RKO (cell line): ENCODE data around the gene C14orf132.

Experiments
- DNase-seq: peaks from one replicate; pipeline ENCODE4 v3.0.0-alpha.2; 2016; ENCODE audit warnings: low spot score

Gene C14orf132

DNA sequence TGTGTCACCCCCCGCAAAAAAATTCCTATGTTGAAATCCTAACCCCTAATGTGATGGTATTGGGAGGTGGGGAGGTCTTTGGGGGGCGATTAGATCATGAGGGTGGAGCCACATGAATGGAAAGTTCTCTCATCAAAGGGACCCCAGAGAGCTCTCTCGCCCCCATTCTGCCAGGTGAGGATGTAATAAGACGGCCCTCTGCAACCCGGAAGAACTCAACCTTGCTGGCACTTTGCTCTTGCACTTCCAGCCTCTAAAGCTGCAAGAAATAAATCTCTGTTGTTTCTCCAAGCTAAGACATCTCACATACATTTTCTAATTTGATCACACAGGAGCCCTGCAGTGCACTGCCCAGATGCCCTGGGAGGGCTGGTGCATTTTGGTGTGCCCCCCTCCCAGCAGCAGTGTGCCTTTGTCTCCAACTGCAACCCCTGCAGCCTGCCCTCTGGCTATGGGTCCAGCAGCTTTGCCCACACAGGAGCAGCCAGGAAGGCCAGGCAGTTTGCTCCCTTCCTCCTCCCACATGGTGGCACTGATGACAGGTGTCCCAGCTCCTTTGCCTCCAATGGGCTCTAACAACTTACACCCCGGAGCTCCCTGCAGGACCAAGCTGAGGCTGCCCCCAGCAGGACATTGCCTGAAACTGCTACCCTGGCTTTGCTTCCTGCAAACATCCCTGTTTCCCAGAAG, 59.3 kb downstream of the C14orf132 start:
- DNase-seq: peak; percentile 40

DNA sequence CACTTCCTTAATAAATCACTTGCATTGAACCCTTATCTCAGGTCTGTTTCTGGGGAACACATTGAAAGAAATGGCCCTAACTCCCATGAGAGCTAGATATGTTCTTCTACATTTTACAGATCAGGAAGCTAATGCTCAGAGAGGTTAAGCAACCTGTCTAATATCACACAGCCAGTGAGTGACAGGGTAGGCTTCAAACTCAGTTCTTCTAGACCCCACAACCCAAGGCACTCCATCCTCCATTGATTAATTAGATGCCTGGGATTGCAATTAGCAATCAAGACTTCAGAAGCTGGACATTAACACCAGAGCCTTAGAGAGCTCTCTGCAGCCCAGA, 59.8 kb downstream of the C14orf132 start:
- no peak for DNase-seq

DNA sequence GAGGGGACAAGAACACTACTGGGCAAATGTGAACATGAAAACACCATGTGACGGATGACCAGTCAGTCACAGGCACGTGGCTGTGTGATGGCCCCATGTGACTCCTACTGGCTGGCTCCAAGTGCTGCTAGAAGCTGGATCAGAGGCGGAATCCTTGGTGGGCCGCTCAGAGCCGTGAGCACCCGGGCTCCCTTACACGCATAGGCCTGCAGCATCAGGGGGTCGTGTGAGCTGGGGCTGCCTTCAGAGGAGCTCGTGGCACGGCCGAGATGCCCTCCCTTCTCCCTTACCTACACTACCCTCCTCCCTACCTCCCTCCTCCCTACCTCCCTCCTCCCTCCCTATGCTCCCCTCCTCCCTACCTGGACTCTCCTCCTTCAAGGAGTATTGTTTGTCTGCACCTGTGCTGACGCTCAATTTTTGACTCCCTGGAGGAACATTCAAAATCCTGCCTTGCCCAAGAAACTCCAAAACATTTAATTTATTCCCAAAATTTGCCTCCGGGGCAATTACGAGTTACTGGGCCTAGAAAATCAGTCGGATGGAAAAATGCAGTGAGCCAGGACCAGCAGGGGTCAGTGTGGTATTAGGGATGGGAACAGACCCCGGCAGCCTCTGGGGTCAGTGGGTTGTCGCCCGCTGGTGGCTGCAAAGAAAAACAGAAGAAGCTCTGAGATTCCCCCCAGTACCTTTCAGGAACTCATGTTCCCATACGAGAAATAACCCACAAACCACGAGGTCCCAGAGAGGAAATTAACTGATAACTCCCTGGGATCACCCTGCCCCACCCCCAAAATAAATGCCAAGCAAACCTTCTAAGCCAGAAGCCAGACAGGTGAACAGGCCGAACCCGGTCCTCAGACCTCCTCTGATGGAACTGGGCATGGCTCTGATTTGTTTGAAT, 61.3 kb downstream of the C14orf132 start:
- peak; percentile 69 for DNase-seq

DNA sequence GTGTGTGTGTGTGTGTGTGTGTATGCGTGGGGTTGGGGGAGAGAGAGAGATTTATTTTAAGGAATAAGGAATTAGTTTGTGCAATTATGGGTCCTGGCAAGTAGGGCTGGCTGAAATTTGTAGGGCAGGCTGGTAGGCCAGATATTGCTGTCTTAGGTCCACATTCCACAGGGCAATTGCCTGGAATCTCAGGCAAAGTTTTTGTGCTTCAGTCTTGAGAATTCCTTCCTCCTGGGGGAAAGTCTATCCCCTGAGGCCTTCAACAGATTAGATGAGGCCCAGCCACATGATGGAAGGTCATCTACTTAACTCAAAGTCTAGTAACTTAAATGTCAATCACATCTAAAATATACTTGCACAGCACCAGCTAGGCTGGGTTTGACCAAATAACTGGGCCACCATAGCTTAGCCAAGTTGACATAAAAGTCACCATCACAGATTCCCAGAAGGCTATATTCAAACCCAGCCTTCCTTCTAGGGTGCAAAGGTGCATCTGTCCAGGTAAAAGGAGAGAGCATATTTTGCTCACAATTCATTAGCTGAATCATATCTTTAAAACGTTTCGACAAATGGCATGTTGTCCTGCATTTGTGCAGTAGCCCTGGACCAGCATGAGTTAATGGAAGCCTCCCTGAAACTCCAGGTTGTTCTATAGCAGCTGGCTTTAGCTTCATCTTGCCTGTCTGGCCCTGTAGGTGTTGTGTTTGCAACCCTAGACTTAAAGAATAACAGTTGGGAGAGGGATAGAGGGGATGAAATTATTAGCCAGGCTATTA, 63.1 kb downstream of the C14orf132 start:
- DNase-seq: no peak

DNA sequence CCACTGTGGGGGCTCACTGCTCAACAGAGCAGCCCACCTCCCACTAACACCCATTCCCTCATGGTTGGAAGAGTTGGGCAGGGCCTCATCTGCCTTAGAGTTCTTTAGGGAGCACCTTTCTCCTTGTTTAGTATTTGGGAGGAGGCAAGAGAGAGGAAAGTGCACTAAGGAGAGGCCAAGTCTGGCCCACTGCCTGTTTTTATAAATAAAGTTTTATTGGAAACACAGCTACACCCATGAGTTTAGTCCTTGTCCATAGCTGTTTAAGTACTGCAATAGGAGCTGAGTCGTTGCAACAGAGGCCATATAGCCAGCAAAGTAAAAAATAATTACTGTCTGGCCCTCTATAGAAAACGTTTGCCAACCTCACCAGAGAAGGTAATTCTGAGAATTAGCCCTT, 63.9 kb downstream of the C14orf132 start:
- DNase-seq: no peak

DNA sequence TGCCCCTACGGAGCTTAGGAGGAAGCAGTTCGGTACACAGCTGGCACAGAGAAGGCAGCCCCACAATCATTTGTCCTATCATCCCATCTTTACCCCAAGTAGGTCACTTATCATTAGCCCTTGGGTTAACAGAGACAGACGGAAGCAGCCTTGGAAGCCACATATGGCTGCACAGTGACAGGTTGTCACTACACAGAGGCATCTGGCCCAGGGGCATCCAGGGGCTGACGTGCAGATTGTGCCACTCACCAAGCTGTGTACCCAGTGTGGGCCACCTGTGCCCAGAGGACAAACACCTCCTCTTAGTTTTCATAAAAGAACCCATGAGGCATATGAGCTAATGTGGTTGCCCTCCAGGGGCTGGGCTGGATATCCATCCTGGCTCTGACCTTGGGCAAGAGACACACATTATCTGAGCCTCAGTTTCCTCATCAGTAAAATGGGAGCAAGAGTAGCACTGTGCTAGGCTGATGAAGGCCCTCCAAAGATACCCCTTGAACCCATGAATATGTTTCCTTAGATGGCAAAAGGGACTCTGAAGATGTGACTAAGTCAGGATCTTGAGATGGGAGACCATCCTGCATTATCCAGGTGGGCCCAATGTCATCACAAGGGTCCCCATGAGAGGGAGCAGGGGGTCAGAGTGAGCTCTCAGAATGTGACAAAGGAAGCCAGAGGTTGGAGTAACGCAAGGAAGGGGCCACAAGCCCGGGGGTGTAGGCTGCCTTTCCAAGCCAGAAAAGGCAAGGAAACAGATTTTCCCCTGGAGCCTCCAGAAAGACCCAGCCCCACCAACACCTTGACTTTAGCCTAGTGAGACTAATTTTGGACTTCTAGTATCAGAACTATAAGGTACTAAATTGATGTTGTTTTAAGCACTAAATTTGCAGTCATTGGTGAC, 64.6 kb downstream of the C14orf132 start:
- DNase-seq: no peak

DNA sequence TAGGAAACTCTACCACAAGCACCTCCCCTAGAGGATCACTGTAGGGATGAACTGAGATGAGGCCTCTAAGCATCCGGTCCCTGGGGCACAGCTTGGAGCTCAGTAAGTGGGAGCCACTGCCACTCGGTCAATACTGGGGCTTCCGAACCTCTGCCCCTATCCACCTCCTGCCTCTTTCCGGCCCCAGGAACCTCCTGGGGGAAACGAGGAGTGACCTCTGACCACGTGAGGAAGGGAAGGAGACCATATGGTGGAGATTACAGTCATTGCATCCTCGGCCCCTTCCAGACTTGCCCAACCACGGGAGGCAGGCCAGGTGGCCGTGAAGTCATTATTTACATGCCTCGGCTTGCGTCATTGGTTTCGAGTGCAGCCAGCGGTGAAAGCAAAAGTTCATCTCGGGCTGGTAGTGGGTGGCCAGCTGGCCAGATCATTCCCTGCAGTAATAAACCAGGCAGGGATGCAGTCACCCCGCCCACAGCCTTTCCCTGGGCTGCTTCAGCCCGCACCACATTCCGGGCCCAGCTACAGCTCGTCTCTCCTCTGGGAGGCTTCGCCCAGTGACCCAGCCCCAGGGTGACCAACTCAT, 65.4 kb downstream of the C14orf132 start:
- no peak for DNase-seq

DNA sequence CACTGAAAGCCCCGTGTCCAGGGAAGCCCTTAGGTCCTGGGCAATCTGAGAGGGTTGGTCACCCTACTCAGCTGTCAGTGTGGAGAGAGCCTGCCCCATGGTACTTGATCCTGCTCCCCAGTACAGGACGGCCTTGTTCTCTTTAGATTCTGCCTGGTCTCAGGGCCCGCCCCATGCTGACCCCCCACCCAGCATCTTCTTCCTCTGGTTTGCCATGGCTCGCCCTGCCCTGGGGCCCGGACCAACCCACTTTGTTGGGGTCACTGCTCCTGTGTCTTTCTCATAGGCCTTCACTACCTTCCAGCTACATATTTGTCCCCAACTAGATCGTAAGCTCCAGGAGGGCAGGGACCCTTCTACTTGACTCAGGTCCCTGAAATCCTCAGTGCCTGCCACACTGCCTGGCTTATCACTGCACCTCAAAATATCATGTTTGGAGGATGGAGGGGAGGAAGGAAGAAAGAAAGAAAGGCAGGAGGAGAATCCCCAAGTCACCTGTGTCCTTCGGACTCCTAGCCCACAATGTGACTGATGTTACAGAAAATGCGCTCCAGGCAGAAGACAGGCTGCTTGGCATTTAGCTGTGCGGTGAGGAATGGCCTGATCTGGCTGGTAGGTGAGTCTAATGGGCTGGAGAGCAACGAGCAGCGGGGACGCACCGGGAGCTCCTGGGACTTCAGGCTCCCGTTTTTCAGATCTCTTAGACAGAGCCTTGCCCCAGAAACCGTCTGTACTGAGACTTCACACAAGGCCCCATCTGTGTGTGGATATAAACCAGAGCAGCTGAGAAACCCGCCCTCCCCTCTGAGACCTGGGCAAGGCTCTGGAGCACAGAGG, 66.1 kb downstream of the C14orf132 start:
- DNase-seq: no peak

DNA sequence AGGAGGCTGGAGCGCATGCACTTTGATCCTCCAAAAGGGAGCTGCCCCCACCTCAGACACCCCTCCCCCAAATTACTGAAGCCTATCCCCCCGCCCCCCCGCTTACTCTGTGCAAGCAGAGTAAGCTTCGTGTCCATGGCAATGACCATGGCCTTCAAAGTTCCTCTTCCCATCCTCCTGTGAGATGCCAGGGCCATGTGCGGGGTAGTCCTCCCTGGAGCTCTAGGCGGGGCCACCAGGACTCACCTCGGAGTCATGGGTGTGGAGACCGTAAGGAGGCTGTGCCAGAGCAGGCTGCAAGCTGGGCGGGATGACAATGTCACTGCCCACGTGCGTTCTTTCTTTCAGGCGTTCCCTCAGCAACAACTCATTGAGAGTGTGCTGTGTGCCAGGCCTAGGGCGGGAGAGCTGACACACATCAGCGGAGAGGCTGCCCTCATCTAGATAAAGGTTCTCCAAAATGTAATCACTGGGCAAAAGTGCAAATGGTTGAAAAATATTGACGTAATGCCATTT, 66.8 kb downstream of the C14orf132 start:
- DNase-seq: no peak

DNA sequence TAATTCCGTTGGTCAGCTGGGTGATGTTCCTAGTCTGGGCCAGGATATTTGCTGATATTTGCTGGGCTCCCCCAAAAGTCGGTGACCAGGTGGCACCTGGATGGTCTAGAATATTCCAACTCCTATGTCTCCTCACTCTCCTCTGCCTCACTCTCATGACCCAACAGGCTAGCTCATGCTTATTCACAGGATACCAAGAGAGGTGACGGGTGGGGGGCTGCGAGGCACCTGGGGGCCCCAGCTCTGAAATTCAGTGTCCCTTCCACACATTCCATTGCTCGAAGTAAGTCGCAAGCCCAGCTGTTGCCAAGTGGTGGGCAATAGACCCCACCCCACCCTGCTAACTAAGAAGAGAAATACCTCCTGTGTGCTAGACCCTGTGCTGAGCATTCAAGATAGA, 67.7 kb downstream of the C14orf132 start:
- no peak for DNase-seq

DNA sequence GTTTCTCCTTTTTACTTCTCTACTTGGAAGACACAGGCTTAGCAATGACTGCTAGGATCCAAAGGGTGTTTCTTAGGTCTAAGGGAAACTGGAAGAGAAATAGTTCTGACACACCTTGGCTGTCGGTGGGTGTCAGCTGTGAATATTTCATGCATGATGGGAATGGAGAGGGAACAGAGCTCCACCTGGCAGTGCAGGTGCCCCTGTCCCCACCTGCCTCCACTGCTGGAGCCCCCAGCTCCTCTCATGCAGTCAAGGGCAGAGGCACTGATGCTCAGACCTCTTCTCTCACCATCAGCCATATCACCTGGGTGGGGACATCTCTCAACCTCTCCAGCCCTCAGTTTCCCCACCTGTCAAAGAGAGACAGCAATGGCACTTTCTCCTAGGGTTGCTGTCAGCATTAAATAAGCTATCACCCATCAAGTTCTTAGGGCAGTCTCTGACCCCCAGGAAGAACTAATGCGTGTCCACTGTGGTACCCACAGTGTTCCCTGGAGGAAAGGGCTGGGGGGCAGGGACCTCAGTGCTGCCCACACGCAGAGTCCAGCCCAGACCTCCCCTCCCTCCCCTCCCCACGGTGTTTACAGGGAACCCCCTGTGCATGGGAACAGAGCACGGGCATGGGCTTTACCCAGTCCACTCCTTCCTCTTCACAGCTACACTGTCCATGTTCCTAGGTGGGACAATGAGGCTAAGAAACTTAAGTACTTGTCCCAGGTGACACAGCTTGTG, 69.1 kb downstream of the C14orf132 start:
- no peak for DNase-seq

DNA sequence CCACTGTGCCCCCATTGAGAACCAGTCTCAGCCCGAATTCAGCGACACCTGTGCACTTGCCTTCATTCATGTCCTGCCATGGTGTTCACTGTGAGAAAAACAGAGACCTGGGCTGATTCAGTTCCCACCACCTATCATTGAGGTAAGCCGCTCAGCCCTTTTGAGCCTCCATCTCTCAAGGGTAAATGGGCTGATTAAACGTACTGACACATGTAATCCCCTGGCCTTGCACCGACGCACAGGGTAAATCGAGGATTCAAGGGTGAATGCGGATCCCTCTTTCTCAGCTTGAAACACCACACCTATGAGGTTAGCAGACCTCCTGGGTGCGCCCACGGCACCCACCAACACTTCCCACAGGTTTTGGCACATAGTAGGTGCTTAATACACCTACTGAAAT, 69.7 kb downstream of the C14orf132 start:
- DNase-seq: no peak

DNA sequence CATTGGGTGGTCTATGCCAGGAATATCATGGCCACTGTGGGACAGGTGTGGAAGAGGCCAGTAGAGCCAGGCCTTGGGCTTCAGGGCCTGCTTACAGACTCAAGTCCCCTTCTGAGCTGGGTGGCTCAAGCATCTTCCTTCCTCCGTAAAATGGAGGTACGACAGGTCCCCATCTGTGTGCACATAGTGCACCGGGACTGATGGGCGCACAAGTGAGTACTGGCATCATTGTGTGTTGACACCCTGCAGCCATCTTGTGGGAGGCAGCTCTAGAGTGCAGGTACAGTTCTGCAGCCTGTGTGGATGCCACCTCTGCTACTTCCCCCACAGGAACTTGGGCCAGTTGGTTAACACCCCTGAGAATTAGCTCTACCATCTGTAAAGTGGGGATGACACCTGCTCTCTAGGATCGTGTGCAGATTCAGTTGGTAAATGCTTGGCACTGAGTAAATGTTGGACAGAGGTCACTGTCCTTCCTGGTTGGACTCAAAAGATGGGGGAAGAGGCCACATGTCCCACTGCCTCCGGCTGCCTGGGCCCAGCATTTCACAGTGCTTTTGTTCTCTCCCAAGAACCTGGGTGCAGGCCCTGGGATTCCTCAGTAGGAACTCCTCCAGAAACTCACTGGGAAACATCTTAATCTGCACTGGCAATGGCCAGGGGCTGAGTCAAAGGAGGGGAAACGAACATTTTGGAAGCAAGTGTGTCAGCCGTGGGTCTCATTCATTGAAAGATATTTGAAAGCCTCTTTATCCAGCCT, 70.6 kb downstream of the C14orf132 start:
- no peak for DNase-seq

DNA sequence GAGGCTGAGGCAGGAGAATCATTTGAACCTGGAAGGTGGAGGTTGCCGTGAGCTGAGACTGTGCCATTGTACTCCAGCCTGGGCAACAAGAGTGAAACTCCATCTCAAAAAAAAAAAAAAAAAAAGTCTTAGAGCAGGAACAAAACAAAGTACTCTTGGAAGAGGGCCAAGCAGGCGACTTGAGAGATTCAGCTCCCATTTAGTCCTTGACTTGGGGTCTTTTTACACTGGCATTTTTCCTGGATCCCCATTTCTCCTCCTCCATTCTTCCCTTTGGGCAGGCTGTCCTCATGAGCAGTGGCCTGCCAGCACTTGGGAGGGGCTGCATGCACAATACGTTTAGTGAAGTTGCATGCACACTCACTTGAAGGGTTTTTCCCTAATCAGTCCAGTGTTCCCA, 72.9 kb downstream of the C14orf132 start:
- no peak for DNase-seq

DNA sequence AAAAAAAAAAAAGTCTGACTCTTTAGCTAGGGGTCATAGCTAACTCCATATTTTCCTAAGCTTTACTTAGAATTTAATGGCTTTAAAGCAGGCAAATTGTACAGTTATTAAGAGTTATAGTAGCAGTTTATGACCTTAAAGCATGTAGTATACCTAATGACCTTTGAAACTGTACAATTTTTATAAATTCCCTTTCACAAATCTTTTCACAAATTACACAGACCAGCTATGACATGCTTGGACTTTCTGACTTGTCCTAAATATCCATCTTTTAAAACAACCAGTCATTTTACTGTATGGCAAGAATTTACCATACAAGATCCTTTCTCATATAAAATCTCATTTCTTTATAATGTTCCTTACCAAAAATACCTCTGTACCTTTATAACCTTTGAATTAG, 74.8 kb downstream of the C14orf132 start:
- no peak for DNase-seq

DNA sequence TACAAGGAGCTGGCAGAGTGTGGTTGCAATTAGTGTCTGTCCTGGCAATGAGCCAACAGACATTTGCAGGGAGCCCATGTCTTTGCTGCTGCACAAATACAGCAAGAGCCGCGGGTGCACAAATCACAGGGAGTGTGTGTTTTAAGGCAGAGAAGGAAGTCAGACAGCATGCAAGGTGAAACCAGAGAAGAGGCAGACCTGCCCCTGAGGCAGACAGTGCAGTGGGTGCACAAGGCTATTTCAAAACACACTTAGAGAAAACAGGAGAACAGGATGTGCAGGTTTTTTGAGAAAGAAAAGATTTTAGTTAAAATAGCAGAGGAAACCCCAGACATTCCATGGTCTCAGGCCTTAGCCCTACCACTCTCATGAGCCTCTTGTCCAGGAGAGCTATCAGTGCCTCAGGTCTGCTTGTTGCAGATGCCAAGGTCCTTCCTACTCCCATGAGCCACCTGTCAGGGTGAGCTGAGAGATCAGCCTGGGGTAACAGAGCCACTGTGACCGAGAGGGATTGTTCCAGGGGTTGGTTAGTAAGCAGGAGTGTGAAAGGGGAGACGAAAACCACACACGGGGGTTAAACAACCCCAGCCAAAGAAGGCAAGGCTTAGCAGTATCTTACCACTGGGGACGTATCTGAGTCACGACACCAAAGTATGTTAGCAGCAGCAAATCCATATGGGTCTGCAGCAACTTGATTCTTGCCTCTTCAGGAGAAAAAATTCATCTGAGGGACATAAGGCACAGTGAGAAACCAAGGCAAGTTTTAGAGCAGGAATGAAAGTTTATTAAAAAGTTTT, 78.1 kb downstream of the C14orf132 start:
- no peak for DNase-seq

DNA sequence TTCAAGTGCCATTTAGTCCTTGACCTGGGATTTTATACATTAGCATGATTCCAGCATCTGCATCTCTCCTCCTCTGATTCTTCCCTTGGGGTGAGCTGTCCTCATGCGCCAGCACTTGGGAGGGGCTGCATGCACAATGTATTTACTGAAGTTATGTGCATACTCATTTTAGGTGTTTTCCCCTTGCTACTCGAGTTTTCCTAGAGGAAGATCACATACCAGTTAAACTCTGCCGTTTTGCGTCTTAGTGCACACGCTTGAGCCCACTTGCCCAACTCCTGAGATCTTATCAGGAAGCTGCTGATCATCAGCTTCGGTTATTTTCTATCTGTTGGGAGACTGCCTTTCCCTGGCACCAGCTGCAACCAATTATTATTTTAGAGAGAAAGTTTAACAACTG, 78.8 kb downstream of the C14orf132 start:
- no peak for DNase-seq

DNA sequence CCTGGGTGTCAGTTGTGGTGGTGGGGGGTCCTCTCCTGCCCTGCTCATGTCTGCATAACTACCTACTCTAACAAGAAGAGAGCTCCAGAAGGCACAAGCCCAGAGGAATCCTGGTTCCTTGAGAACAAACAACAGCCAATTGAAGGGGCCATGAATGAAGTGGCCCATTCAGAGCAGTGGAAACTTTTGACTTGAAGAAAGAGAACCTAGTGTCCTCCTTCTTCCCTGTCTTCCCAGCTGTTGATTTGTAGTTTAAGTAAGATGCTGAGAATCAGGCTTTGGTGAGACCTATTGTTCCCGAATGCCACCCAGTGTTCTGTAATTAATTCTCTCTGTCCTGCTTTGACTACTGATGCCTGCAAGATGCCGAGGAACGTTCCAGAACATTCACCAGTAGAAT, 79.2 kb downstream of the C14orf132 start:
- no peak for DNase-seq
